Choroid plexus epithelial cell (primary cell): ENCODE results near the gene ZNF280D.

Experiments used
- DNase-seq: peaks from one replicate; pipeline ENCODE4 v3.0.0-alpha.2; 2010; ENCODE audit warnings: low read depth
- H3K4me3 ChIP-seq: 2 replicates; pipeline ENCODE4 v1.5.1; 2011; ENCODE audit warnings: low read depth, mild to moderate bottlenecking, control low read depth, low read length, moderate library complexity
- TF ChIP-seq, protein P1 (sequence below): conservative IDR thresholded peaks from 2 replicates; pipeline ENCODE4 v1.5.1; 2011; ENCODE audit warnings: low read depth, mild to moderate bottlenecking, control low read depth, inconsistent platforms, low read length, moderate library complexity

ZNF280D gene

DNA sequence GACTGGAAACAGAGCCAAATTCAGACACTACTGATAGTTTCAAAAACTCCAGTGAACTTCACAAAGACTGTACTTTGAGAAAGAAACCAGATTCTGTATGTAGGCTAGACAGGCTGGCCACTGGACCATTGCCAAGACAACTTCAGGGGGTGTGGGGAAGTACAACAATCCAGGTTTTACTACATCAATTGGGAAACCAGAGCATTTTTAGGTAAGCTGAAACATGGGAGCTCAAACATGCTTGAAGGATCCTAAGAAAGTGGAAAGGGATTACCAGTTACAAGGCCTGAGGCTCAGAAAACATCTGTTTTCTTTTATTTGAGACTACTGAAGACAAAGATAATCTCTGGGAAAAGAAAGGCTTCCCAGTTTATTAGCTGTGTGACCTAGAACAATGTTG lies 26.9 kb upstream of the ZNF280D start:
- TF ChIP-seq, protein P1, sequence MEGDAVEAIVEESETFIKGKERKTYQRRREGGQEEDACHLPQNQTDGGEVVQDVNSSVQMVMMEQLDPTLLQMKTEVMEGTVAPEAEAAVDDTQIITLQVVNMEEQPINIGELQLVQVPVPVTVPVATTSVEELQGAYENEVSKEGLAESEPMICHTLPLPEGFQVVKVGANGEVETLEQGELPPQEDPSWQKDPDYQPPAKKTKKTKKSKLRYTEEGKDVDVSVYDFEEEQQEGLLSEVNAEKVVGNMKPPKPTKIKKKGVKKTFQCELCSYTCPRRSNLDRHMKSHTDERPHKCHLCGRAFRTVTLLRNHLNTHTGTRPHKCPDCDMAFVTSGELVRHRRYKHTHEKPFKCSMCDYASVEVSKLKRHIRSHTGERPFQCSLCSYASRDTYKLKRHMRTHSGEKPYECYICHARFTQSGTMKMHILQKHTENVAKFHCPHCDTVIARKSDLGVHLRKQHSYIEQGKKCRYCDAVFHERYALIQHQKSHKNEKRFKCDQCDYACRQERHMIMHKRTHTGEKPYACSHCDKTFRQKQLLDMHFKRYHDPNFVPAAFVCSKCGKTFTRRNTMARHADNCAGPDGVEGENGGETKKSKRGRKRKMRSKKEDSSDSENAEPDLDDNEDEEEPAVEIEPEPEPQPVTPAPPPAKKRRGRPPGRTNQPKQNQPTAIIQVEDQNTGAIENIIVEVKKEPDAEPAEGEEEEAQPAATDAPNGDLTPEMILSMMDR = no peak
- no peak overlapping the region for H3K4me3 ChIP-seq
- peak; percentile 80 for DNase-seq

DNA sequence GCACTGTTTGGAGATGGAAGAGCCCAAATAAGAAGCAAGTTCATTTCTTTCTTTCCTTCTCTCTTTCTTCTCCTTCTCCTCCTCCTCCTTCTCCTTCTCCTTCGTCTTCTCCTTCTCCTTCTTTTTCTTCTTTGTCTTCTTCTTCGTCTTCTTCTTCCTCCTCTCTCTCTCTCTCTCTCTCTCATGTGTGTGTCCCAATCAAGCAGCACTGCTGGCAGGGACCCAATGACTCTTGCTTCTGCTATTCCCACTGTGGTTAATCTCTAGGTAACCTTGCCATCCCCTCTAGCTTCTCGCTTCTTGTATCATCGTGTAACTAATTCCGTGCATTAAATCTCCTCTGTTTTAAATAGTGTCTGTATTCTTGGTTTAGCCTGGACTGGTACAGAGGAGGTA lies 26.1 kb upstream of the ZNF280D start:
- TF ChIP-seq, protein P1 = no peak
- H3K4me3 ChIP-seq = peak overlapping the region; percentile 2
- DNase-seq = peak; percentile 97

DNA sequence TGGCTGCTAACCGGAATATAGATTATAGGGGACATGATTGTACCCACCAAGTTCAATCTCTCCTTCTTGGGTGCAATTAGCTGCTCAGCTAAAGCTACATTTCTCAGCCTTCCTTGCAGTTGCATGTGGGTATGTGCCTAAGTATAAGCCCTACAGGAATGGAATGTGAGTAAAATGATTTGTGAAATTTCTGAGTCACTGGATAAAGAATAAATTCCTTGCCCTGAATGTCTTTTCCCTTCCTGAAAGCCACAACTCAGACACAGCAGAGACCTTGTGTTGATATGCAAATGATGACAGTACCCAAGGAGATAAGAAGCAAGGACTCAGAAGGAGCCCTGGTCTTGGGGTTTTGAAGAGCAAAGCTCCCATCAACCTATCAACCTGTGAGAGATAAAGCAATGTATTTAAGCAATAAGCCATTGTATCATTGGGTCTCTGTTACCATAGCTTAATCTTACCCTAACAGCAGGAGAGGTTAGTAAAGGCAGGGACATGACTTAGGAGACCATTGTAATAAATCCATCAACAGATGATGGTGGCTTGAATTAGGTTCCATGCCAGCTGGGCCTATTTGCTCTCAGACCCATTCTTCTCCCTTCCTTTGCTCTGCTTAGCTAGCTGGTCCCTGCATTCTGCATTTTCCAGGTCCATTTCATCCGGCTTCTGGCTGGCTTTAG lies 25.6 kb upstream of the ZNF280D start:
- peak overlapping the region; percentile 2 for H3K4me3 ChIP-seq
- TF ChIP-seq, protein P1 = no peak
- peak; percentile 73 for DNase-seq

DNA sequence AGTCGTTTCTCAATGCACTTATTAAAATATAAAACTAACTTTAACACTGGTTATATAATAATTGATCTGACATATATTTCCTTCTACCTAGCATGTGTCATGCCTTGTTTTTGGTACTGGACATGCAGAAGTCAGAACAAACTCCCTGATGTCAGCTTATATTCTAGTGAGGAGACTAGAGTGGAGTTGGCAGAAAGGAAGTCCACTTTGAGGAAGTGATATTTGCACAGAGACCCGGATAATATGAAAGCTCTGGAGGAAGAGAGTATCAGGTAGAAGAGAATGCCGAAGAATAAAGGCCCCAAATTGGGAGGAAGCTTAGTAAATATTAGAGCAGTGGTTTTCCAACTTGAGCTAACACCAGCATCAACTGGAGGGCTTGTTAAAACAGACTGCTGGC lies 24.6 kb upstream of the ZNF280D start:
- TF ChIP-seq, protein P1 = no peak
- DNase-seq = no peak
- no peak overlapping the region for H3K4me3 ChIP-seq

DNA sequence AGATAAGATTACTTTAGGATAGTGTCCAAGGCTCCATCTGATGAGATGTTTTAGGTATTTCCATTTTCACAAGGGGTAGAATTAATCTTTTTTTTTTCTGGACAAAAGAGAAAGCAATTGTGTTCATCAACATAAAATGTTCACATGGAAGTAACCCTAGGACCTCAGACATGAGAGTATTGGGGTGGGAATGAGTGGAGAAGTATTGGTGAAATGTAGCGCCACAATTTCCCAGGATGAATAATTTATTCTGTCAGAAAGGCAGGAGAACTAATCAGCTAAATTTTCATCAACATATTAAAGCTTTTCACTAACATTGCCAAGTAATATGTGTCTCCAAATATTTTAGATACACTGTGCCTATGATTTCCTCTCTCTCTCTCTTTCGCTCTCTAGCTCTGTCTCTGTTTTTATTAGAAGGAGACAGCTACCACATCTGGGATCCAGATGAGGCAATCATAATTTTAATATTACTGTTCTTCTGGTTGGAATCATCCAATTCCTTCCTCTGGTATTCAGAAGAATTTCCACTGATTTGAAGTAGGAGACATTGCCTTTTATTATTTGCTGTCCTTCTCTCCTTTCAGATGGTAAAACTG lies 21.6 kb upstream of the ZNF280D start:
- TF ChIP-seq, protein P1 = no peak

DNA sequence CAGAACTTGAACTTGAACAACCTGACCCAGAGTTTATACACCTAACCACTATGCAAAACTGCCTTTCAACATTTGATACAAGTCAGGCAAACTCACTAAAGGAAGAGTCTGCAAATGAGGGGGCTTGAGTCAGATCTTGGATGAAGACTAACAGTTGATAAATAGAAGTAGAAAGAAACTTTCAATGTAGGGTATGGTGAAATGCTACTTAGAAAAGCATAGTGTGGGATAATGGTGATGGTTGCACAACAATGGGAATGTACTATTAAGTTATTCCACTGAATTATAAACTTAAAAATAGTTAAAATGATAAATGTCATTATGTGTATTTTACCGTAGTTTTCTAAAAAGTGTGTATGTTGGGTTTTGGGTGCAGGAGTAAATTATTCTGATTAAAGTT lies 19.7 kb upstream of the ZNF280D start:
- TF ChIP-seq, protein P1 = no peak
- no peak overlapping the region for H3K4me3 ChIP-seq
- no peak for DNase-seq

More for the DNA sequence above, 21.6 kb upstream of the ZNF280D start:
- DNase-seq = peak; percentile 40
- H3K4me3 ChIP-seq = no peak overlapping the region

DNA sequence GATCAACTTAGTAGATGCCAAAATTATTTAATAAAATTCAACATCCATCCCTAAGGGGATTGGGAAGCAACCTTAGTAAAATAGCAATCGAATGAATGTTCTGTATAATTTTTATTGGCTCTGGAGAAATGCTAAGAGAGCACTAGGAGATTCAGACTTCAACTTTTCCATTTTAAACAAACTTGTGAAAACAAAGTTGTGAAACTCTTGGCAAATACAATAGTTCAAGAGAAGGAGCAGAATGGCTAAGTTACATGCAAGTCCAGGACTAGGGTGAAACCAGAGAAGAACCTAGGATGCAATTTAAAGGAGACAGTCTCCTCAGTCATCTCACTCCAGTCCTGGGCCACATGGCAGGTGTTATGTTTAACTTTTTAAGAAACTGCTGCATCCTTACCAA lies 16.7 kb upstream of the ZNF280D start:
- TF ChIP-seq, protein P1 = no peak
- H3K4me3 ChIP-seq = no peak overlapping the region
- DNase-seq = peak; percentile 67
